Mesothelial cell of epicardium (in vitro differentiated cells): ENCODE measurements around the gene PTPRU. TPM values are rescaled to one million over a fixed set of nuclear protein-coding genes. Genes with fewer than 3 reads are reported as not detected.

Experiments
- DNase-seq, 2 experiments: peaks; one replicate each; pipeline ENCODE4 v3.0.0; 2021; ENCODE audit warnings: low spot score in 2 of 2; ENCODE audit not compliant: unreplicated experiment in 2 of 2
- H3K27ac Mint-ChIP-seq: 2 replicates; pipeline ENCODE4 v1.8.0; 2021; ENCODE audit warnings: mixed read lengths
- H3K27me3 Mint-ChIP-seq: 2 replicates; pipeline ENCODE4 v1.8.0; 2021; ENCODE audit warnings: low read depth, mixed read lengths
- H3K36me3 Mint-ChIP-seq: 2 replicates; pipeline ENCODE4 v1.8.0; 2021; ENCODE audit warnings: mixed read lengths
- H3K4me1 Mint-ChIP-seq: 2 replicates; pipeline ENCODE4 v1.8.0; 2021; ENCODE audit warnings: mixed read lengths
- H3K4me3 Mint-ChIP-seq: 2 replicates; pipeline ENCODE4 v1.8.0; 2021; ENCODE audit warnings: mild to moderate bottlenecking, moderate library complexity, mixed read lengths
- H3K9me3 Mint-ChIP-seq: 2 replicates; pipeline ENCODE4 v1.8.0; 2021; ENCODE audit warnings: mixed read lengths
- total RNA-seq: library from RNA; stranded (reverse); gene quantifications from 3 replicates; pipeline ENCODE4 v1.2.1, GENCODE V29; 2021
- TF ChIP-seq, protein P1 (sequence below): fragments of 200-600 bp; sonication (generic); IDR thresholded peaks from one replicate; pipeline ENCODE4 v1.5.0; 2021; ENCODE audit warnings: antibody characterized with exemption; ENCODE audit not compliant: unreplicated experiment

The PTPRU gene
- 143 to 151 TPM (median 145 TPM) in 3 replicates for total RNA-seq

DNA sequence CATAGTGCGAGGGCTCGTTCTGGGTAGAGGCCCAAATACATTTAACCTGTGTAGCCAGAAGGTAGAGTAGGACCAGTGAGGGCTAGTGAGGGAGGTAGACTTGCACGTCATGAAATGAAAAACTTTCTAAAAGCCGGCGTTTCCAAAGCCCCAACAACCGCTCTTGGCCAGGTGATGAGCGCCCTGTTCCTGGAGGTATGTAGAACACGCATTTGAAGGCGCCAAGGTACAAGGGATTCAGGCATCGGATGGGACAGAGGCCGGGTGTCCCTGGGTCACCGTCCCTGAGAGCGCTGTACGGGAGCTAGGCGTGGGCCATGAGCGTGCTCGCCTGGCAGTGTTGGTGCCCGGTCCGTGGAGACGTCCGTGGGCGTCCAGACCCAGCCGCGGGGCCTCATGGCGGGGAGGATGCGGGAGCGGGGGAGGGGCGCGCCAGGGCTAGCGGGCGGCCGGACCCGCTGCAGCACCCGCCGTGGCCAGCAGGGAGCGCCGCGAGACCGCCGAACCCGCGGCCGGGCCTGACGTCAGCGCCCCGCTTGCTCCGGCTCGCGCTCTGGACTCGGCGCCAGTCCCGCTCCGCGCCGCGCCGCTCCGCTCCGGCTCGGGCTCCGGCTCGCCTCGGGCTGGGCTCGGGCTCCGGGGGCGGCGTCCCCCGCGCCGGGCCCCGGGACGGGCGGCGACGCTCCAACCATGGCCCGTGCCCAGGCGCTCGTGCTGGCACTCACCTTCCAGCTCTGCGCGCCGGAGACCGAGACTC is at the start of gene PTPRU:
Gene PTPRU, plus strand, starts transcription at position 568 of the 757 bp plus-strand sequence. Its CDS starts 123 bp downstream, at position 691.
- Mint-ChIP-seq H3K4me3 (peak within 1 kb of the TSS; percentile 87), H3K9me3 (no peaks in the 10 kb centered on the region), H3K36me3 (no peaks in the 10 kb centered on the region), H3K27ac (peak within 1 kb of the TSS; percentile 89), H3K27me3 (peaks cover 6% of the 10 kb centered on the region), H3K4me1 (peaks cover 28% of the 10 kb centered on the region)
- DNase-seq: peak; percentile 87 to 98
- TF ChIP-seq, protein P1, sequence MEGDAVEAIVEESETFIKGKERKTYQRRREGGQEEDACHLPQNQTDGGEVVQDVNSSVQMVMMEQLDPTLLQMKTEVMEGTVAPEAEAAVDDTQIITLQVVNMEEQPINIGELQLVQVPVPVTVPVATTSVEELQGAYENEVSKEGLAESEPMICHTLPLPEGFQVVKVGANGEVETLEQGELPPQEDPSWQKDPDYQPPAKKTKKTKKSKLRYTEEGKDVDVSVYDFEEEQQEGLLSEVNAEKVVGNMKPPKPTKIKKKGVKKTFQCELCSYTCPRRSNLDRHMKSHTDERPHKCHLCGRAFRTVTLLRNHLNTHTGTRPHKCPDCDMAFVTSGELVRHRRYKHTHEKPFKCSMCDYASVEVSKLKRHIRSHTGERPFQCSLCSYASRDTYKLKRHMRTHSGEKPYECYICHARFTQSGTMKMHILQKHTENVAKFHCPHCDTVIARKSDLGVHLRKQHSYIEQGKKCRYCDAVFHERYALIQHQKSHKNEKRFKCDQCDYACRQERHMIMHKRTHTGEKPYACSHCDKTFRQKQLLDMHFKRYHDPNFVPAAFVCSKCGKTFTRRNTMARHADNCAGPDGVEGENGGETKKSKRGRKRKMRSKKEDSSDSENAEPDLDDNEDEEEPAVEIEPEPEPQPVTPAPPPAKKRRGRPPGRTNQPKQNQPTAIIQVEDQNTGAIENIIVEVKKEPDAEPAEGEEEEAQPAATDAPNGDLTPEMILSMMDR: peak; percentile 84

DNA sequence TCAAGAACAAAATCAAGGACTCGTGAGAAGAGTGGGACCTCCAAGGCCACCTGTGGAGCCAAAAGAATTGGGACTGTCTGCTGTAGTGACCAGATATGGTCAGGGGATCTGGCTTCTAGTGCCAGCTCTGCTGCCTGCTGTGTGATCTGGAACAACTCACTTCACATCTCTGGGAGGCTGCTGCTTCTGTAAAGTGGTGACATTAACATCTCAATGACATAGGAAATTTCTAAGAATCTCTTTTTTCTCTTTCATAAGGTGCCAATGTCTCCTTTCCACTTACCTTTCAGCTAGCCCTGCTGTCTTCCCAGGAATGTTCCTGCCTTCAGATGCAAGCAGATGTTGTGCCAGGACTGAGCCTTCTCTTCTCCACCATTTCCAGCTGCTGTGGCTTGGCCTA is 49.6 kb upstream of the PTPRU start:
- H3K4me1 Mint-ChIP-seq: peaks cover 3% of the 10 kb centered on the region
- TF ChIP-seq, protein P1: no peak
- no peaks in the 10 kb centered on the region for H3K27me3 Mint-ChIP-seq
- H3K27ac Mint-ChIP-seq: peak overlapping the region; percentile 7
- H3K4me3 Mint-ChIP-seq: no peak overlapping the region
- peaks cover 5% of the 10 kb centered on the region for H3K9me3 Mint-ChIP-seq
- no peak for DNase-seq
- peaks cover 12% of the 10 kb centered on the region for H3K36me3 Mint-ChIP-seq

DNA sequence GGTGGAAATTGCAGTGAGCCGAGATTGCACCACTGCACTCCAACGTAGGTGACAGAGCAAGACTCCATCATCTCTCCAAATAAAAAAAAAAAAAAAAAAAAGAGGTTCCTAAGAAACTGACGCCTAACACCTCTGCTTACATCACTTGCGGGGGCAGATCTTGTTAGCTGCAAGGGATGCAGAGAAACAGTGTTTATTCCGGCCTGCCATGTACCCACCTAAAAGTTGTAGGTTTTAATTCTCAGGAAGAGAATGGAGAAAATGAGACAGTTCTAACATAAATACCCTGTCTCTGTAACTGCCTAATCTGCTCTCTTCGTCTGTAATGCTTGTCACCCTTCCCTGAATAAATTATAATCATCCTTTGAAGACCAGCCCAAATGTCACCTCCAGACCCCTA is 45.6 kb upstream of the PTPRU start:
- DNase-seq: no peak
- Mint-ChIP-seq H3K27ac (no peak overlapping the region), H3K9me3 (peaks cover 5% of the 10 kb centered on the region), H3K4me3 (no peak overlapping the region), H3K27me3 (no peaks in the 10 kb centered on the region), H3K36me3 (peaks cover 36% of the 10 kb centered on the region), H3K4me1 (no peaks in the 10 kb centered on the region)
- TF ChIP-seq, protein P1: no peak

DNA sequence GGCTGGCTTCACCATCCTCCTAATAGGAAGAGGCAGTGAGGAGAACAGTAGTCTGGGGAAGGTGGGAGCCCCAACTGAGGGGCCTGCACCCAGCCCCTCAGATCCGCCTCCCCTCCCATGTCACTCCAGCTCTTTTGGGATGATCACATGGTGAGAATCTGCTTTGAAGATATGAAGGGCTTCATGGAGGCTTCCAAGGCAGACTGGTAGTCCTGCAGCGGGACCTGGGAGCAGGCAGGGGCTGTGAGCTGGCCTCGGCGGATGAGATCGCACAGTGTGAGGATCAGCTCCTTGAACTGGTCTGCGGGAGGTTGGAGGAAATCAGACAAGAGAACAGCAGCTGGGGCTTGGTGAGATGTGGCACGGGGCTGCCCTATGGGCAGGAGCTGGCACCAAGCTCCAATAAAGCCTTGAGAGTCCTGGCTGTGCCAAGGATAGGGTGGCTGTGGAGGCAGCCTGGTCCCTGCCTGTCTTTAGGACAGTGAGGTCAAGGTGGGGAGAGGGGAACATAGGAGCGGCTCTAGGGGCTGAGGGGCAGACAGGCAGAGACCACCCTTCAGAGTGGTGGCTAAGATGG is 42.4 kb upstream of the PTPRU start:
- no peak overlapping the region for H3K4me3 Mint-ChIP-seq
- H3K27me3 Mint-ChIP-seq: no peaks in the 10 kb centered on the region
- peaks cover 39% of the 10 kb centered on the region for H3K36me3 Mint-ChIP-seq
- no peak for DNase-seq
- TF ChIP-seq, protein P1: no peak
- no peaks in the 10 kb centered on the region for H3K4me1 Mint-ChIP-seq
- peaks cover 5% of the 10 kb centered on the region for H3K9me3 Mint-ChIP-seq
- H3K27ac Mint-ChIP-seq: peak overlapping the region; percentile 22

DNA sequence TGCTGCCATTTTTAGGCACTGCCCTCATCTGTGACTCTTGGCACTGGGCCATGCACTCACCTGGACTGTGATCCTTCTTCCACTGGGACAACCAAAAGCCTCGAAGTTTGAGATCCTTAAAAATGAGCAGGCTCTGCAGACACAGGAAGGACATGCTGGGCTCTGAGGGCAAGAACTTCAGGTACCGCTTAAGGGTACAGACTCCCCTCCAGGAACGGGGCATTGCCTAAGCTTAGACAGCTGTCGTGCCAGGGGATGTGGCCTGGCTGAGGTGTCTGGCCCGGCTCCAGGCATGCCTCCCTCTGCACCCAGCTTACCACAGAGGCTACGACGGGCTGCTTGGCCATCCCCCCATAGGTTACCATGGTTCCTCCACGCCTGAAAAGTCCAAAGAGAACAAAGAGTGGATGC is 40.4 kb upstream of the PTPRU start:
- TF ChIP-seq, protein P1: no peak
- peaks cover 2% of the 10 kb centered on the region for H3K9me3 Mint-ChIP-seq
- H3K4me1 Mint-ChIP-seq: no peaks in the 10 kb centered on the region
- peaks cover 40% of the 10 kb centered on the region for H3K36me3 Mint-ChIP-seq
- H3K27ac Mint-ChIP-seq: no peak overlapping the region
- no peaks in the 10 kb centered on the region for H3K27me3 Mint-ChIP-seq
- DNase-seq: no peak
- no peak overlapping the region for H3K4me3 Mint-ChIP-seq
